Spleen (tissue), 11 donors: ENCODE data around the gene MAGEA8. TPM values are rescaled to one million over a fixed set of nuclear protein-coding genes. Genes with fewer than 3 reads are reported as not detected.
"Not testable (repeated sequence)": the region's sequence is repeated elsewhere in the genome, so short reads cannot be mapped to it uniquely, and the experiment has no call there.

Experiments
- DNase-seq: peaks from one replicate; pipeline ENCODE4 v3.0.0-alpha.2; 2020
- H3K27ac ChIP-seq, 8 donors: fragments of 200-600 bp; sonication (generic) in 7 of 8; 1 replicate in 4 of 8; 2 replicates in 4 of 8; pipeline versions ENCODE4 v1.5.0 to v1.8.0; 2016 to 2021; ENCODE audit warnings: inconsistent platforms in 4 of 8, mild to moderate bottlenecking in 4 of 8, moderate library complexity in 1 of 8
- H3K27me3 ChIP-seq, 7 donors: fragments of 200-600 bp; sonication (generic) in 6 of 7; replicated peaks in 1 of 7; 1 replicate in 4 of 7; 2 replicates in 3 of 7; pipeline versions ENCODE4 v1.5.0 to v1.8.0; 2016 to 2021; ENCODE audit warnings: inconsistent platforms in 3 of 7, mild to moderate bottlenecking in 1 of 7
- H3K36me3 ChIP-seq, 6 donors: fragments of 200-600 bp; sonication (generic) in 5 of 6; 1 replicate in 4 of 6; 2 replicates in 2 of 6; pipeline versions ENCODE4 v1.5.0 to v1.8.0; 2016 to 2021; ENCODE audit warnings: inconsistent platforms in 2 of 6
- H3K4me1 ChIP-seq, 6 donors: fragments of 200-600 bp; sonication (generic) in 5 of 6; 1 replicate in 3 of 6; 2 replicates in 3 of 6; pipeline versions ENCODE4 v1.5.0 to v1.8.0; 2016 to 2021; ENCODE audit warnings: inconsistent platforms in 3 of 6
- H3K4me3 ChIP-seq, 8 donors: fragments of 200-600 bp; sonication (generic) in 7 of 8; 1 replicate in 4 of 8; 2 replicates in 4 of 8; pipeline versions ENCODE4 v1.5.0 to v1.8.0; 2016 to 2021; ENCODE audit warnings: inconsistent platforms in 4 of 8, mild to moderate bottlenecking in 4 of 8, moderate library complexity in 2 of 8
- H3K9me3 ChIP-seq, 8 donors: fragments of 200-600 bp; sonication (generic) in 7 of 8; 1 replicate in 4 of 8; 2 replicates in 4 of 8; pipeline versions ENCODE4 v1.5.0 to v1.8.0; 2016 to 2021; ENCODE audit warnings: inconsistent platforms in 4 of 8
- POLR2A ChIP-seq, 3 donors: fragments of 450-650 bp; IDR thresholded peaks; one replicate each; pipeline ENCODE4 v1.5.1; 2017; ENCODE audit warnings: antibody characterized with exemption in 3 of 3, mild to moderate bottlenecking in 1 of 3
- POLR2AphosphoS5 ChIP-seq, 3 donors: sonication (generic); formaldehyde crosslinking; IDR thresholded peaks; one replicate each; pipeline ENCODE4 v1.5.1; 2017; ENCODE audit warnings: antibody characterized with exemption in 3 of 3
- WGBS, 5 donors: extraction: QIAGEN DNeasy Blood & Tissue Kit in 3 of 5; methylation state at CpG; one replicate each; pipeline versions ENCODE4 v1.1.5 to v1.1.7; 2013 to 2018; 5-methylcytosine and 5-hydroxymethylcytosine counted together
- intact Hi-C: fragments of 100-400 bp; cut with DNase I; formaldehyde crosslinking; loops from one replicate; pipeline ENCODE4 v1.15.0; 2023; ENCODE audit warnings: low total_unique reads
- polyA plus RNA-seq, 3 donors: library from polyadenylated mRNA; stranded (reverse); fragments of 200-250 nt; gene quantifications; one replicate each; pipeline ENCODE4 v1.2.1, GENCODE V29; 2013
- total RNA-seq, 7 donors: library from RNA; depleted of rRNA in 3 of 7; stranded (reverse); fragments of >200 nt in 3 of 7; fragmentation: NEBNext Ultra II Directional in 4 of 7; extraction: Animal tissue kit (Norgen Biotek cat#: 25700) in 4 of 7; gene quantifications; one replicate each; pipeline versions ENCODE4 v1.1.0 to v1.2.1, GENCODE V29; 2016 to 2021
- TF ChIP-seq, protein P1 (sequence below), 11 experiments: fragments of 200-600 bp in 7 of 11; fragments of 450-650 bp in 4 of 11; sonication (generic) in 4 of 11; IDR thresholded peaks in 8 of 11; conservative IDR thresholded peaks in 3 of 11; 1 replicate in 7 of 11; 2 replicates in 4 of 11; pipeline versions ENCODE4 v1.4.0 to v1.8.0; 2016 to 2021; ENCODE audit warnings: antibody characterized with exemption in 11 of 11, inconsistent platforms in 4 of 11, mild to moderate bottlenecking in 1 of 11
- donor health status: healthy with polysubstance abuse.
- donor health status: DM: no; HTN: no; CAD: no; lungs with moderate emphysema.
- donor health status: DM: no; HTN: no; CAD: no.
- donor health status: Bipolar disorder and iron deficiency.
- donor health status: healthy.
- donor health status: DM: no; HTN: no; CAD: no.
- donor health status: DM: yes; HTN: yes; CAD: no.

Gene MAGEA8
- total and polyA plus RNA-seq, 10 donors, result not detected

GRCh38 chrX:149871433-149871832 lies 9.6 kb upstream of the MAGEA8 start:
- TF ChIP-seq POLR2AphosphoS5 (IDR thresholded peaks at IDR 0.05) (no peak), POLR2A (IDR thresholded peaks at IDR 0.05) (no peak)
- TF ChIP-seq, protein P1, sequence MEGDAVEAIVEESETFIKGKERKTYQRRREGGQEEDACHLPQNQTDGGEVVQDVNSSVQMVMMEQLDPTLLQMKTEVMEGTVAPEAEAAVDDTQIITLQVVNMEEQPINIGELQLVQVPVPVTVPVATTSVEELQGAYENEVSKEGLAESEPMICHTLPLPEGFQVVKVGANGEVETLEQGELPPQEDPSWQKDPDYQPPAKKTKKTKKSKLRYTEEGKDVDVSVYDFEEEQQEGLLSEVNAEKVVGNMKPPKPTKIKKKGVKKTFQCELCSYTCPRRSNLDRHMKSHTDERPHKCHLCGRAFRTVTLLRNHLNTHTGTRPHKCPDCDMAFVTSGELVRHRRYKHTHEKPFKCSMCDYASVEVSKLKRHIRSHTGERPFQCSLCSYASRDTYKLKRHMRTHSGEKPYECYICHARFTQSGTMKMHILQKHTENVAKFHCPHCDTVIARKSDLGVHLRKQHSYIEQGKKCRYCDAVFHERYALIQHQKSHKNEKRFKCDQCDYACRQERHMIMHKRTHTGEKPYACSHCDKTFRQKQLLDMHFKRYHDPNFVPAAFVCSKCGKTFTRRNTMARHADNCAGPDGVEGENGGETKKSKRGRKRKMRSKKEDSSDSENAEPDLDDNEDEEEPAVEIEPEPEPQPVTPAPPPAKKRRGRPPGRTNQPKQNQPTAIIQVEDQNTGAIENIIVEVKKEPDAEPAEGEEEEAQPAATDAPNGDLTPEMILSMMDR (IDR thresholded peaks at IDR 0.05 in 8 of 11, conservative IDR thresholded peaks at IDR 0.05 in 3 of 11), result no peak
- intact Hi-C loops, result no loop called here
- WGBS, 5 donors, result 81 to 94% (median 82%) methylated on average over 2 of the region's 2 CpGs
- DNase-seq, result no peak
- Histone ChIP-seq H3K27ac (no peak overlapping the region), H3K4me1 (no peaks in the 10 kb centered on the region), H3K4me3 (no peak overlapping the region), H3K36me3 (no peaks in the 10 kb centered on the region), H3K9me3 (no peaks in the 10 kb centered on the region), H3K27me3 (peaks cover 0 to 5% (median 0%) of the 10 kb centered on the region in 7 donors)

- no peak for TF ChIP-seq POLR2AphosphoS5 (IDR thresholded peaks at IDR 0.05)
- TF ChIP-seq, protein P1 (IDR thresholded peaks at IDR 0.05 in 8 of 11, conservative IDR thresholded peaks at IDR 0.05 in 3 of 11), result peak in 7 of 11 experiments; percentile 27 to 47 (median 34)
- WGBS, 5 donors, result 22 to 44% (median 34%) methylated on average over 3 of the region's 3 CpGs; no CpG with 5 or more reads in 1 of the 5 donors
- no peaks in the 10 kb centered on the region for H3K9me3 ChIP-seq
Observed at GRCh38 chrX:149871940-149872339, 9.0 kb upstream of the MAGEA8 start.

DNA sequence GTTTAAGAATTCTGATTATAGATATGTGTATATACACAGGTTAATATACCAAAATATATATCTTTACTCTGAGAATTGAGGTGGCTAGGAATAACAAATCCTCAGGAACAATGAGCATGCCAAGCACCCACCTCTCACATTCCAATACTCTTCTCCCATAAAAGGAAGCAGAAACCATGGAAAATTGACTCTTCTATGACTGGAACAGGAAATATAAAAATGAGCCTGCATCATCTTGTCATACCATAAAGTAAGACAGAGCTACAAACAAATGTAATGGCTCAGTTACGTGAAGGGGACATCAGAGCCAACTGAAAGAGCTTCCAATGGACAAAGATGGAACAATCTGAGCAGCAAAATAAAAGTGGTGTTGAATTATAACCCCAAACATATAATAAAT lies 3.8 kb upstream of the MAGEA8 start:
- no peak overlapping the region for H3K27ac ChIP-seq
- no peaks in the 10 kb centered on the region for H3K9me3 ChIP-seq
- WGBS, 5 donors, result 58 to 95% (median 85%) methylated on average over 1 of the region's 1 CpG
- H3K27me3 ChIP-seq, result peaks cover 0 to under 1% (median 0%) of the 10 kb centered on the region in 7 donors
- no peak overlapping the region for H3K4me3 ChIP-seq
- no peaks in the 10 kb centered on the region for H3K36me3 ChIP-seq
- H3K4me1 ChIP-seq, result no peaks in the 10 kb centered on the region
- intact Hi-C loops, result no loop called here
- no peak for TF ChIP-seq POLR2A (IDR thresholded peaks at IDR 0.05)
- TF ChIP-seq, protein P1 (IDR thresholded peaks at IDR 0.05 in 8 of 11, conservative IDR thresholded peaks at IDR 0.05 in 3 of 11), result no peak
- TF ChIP-seq POLR2AphosphoS5 (IDR thresholded peaks at IDR 0.05), result no peak
- DNase-seq, result no peak

More at GRCh38 chrX:149871940-149872339, 9.0 kb upstream of the MAGEA8 start:
- no peak overlapping the region for H3K4me3 ChIP-seq
- intact Hi-C loops, result no loop called here
- DNase-seq, result peak; percentile 76
- H3K36me3 ChIP-seq, result no peaks in the 10 kb centered on the region
- H3K27ac ChIP-seq, result no peak overlapping the region
- H3K4me1 ChIP-seq, result no peaks in the 10 kb centered on the region
- H3K27me3 ChIP-seq, result peaks cover 0 to 5% (median 0%) of the 10 kb centered on the region in 7 donors

DNA sequence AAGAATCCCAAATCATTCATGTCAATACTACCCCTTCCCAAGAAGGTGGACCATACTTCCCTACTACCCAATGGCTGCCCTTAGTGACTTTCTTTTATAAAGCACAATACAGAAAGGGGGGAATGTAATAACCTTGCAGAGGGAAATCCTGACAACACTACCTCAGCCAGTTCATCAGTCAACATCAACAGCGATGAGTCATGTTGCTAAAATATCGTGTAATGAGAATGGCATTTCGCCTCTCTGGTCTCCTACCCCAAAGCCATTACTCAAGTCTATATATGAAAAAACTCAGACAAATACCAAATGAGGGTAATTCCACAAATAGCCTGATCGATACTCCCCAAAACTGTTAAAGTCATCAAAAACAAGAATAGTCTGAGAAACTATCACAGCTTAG lies 3.3 kb upstream of the MAGEA8 start:
- 61 to 90% (median 83%) methylated on average over 4 of the region's 4 CpGs for WGBS, 5 donors
- Histone ChIP-seq H3K4me1 (no peaks in the 10 kb centered on the region), H3K27me3 (no peaks in the 10 kb centered on the region), H3K36me3 (no peaks in the 10 kb centered on the region), H3K9me3 (no peaks in the 10 kb centered on the region), H3K4me3 (no peak overlapping the region), H3K27ac (no peak overlapping the region)
- TF ChIP-seq POLR2A (IDR thresholded peaks at IDR 0.05), result no peak
- TF ChIP-seq POLR2AphosphoS5 (IDR thresholded peaks at IDR 0.05), result no peak
- TF ChIP-seq, protein P1 (IDR thresholded peaks at IDR 0.05 in 8 of 11, conservative IDR thresholded peaks at IDR 0.05 in 3 of 11), result no peak
- intact Hi-C loops, result no loop called here
- no peak for DNase-seq

GRCh38 chrX:149890828-149891227 lies 9.8 kb downstream of the MAGEA8 start:
- 74 to 100% (median 89%) methylated on average over 1 to 2 of the region's 2 CpGs for WGBS, 5 donors
- DNase-seq, H3K4me3 ChIP-seq, H3K4me1 ChIP-seq, intact Hi-C loops, H3K27me3 ChIP-seq, H3K27ac ChIP-seq, H3K36me3 ChIP-seq, H3K9me3 ChIP-seq: not testable (repeated sequence)
